Measurements from ENCODE around the gene UGGT2. TPM values are rescaled to one million over a fixed set of nuclear protein-coding genes. Genes with fewer than 3 reads are reported as not detected.
A peak's percentile ranks its signal among the peaks of the same experiment; 100 is the strongest.

UGGT2 gene
- total RNA-seq, 1 experiment from 2014 or later, result 34.5 TPM

DNA sequence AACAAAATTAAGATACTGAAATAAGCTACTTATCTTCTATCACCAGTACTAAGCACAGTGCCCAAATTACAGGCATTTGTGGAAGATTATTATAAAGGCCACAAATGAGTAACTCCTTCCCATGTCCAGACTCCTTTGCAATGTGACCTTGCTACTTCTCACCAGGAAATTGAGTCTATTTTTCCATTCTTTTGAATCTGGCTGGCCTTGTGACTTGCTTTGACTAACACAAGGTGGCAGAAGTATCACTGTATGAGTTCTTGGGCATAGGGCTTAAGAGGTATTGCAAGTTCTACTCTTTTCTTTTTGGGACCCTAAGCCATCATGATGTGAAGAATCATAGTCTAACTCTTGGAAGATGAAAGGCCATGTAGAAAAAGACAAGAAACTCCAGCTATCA, 49.9 kb downstream of the UGGT2 start:
- Mint-ChIP-seq H3K27me3 (ENCODE audit: low read depth) (no peaks in the 10 kb centered on the region), H3K27ac (peak overlapping the region in 2 of 3 experiments; percentile 31 to 43; a peak in 2 of 7 replicates), H3K4me3 (no peak overlapping the region), H3K36me3 (ENCODE audit: insufficient read depth in 1 of 3, low read depth in 3 of 3) (peaks cover 13 to 27% (median 26%) of the 10 kb centered on the region in 3 experiments), H3K4me1 (peaks cover 47 to 50% of the 10 kb centered on the region in 2 experiments), H3K9me3 (peaks cover 12 to 18% of the 10 kb centered on the region in 2 experiments; a peak in 4 of 5 replicates)
- H3K79me1 ChIP-seq (ENCODE audit: insufficient read depth, low read depth, low read length, poor library complexity, severe bottlenecking), result no peaks in the 10 kb centered on the region
- H4K91ac ChIP-seq (ENCODE audit: insufficient read length, low read depth, low read length), result no peak overlapping the region
- no peak for DNase-seq
- H2AFZ ChIP-seq (ENCODE audit: low read length), result no peak overlapping the region
- no peaks in the 10 kb centered on the region for H3K79me2 ChIP-seq (ENCODE audit: insufficient read depth, low read length)
- no peak overlapping the region for H2BK5ac ChIP-seq (ENCODE audit: insufficient read length, low read length)
- H2BK12ac ChIP-seq (ENCODE audit: insufficient read length, low read depth, low read length), result no peak overlapping the region
- H2BK15ac ChIP-seq (ENCODE audit: low read depth, low read length), result no peak overlapping the region
- no peaks in the 10 kb centered on the region for H3K23me2 ChIP-seq (ENCODE audit: insufficient read length, low read depth, low read length, poor library complexity, severe bottlenecking)
- H2BK120ac ChIP-seq (ENCODE audit: low read depth, low read length, poor library complexity, severe bottlenecking), result no peak overlapping the region
- peaks cover 10% of the 10 kb centered on the region; the same call in 1 of the 2 replicates for H3K4me1 ChIP-seq (ENCODE audit: insufficient read depth, low read length)
- no peaks in the 10 kb centered on the region for H3K27me3 ChIP-seq (ENCODE audit: insufficient read depth, low read length)
- no peak overlapping the region for H3K27ac ChIP-seq (ENCODE audit: insufficient read length, low read depth, low read length)
- H4K20me1 ChIP-seq (ENCODE audit: control insufficient read depth, insufficient read depth, insufficient read length), result no peaks in the 10 kb centered on the region
- no peak overlapping the region for H4K8ac ChIP-seq (replicated peaks; ENCODE audit: insufficient read length, low read depth, low read length)
- no peak overlapping the region for H3K4ac ChIP-seq (ENCODE audit: low read depth, low read length)
- TF ChIP-seq, protein P1, sequence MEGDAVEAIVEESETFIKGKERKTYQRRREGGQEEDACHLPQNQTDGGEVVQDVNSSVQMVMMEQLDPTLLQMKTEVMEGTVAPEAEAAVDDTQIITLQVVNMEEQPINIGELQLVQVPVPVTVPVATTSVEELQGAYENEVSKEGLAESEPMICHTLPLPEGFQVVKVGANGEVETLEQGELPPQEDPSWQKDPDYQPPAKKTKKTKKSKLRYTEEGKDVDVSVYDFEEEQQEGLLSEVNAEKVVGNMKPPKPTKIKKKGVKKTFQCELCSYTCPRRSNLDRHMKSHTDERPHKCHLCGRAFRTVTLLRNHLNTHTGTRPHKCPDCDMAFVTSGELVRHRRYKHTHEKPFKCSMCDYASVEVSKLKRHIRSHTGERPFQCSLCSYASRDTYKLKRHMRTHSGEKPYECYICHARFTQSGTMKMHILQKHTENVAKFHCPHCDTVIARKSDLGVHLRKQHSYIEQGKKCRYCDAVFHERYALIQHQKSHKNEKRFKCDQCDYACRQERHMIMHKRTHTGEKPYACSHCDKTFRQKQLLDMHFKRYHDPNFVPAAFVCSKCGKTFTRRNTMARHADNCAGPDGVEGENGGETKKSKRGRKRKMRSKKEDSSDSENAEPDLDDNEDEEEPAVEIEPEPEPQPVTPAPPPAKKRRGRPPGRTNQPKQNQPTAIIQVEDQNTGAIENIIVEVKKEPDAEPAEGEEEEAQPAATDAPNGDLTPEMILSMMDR (conservative IDR thresholded peaks at IDR 0.05), result peak; percentile 56; the same call in 2 of the 3 replicates
- no peak overlapping the region for H3K18ac ChIP-seq (ENCODE audit: insufficient read length, low read depth, low read length)
- H3K9me3 ChIP-seq (ENCODE audit: control insufficient read depth, low read depth, low read length), result no peaks in the 10 kb centered on the region
- no peak overlapping the region for H3K23ac ChIP-seq (ENCODE audit: insufficient read length, low read depth, low read length)
- no peak overlapping the region for H2AK5ac ChIP-seq (ENCODE audit: insufficient read length, low read length)
- H3K4me2 ChIP-seq (ENCODE audit: insufficient read depth, insufficient read length, low read length), result no peak overlapping the region
- H2BK20ac ChIP-seq (ENCODE audit: low read depth, low read length, poor library complexity, severe bottlenecking), result no peak overlapping the region
- no peak overlapping the region for H4K5ac ChIP-seq (ENCODE audit: insufficient read length, low read depth, low read length)
- no peak overlapping the region for H3K9ac ChIP-seq (ENCODE audit: extremely low read depth, insufficient read length, low read length)
- H3K14ac ChIP-seq (ENCODE audit: insufficient read depth, low read length), result no peak overlapping the region
- H3K56ac ChIP-seq (ENCODE audit: insufficient read length, low read depth, low read length), result no peak overlapping the region
- H3T11ph ChIP-seq (ENCODE audit: low read length), result no peak overlapping the region
